ENCODE measurements around the gene DZANK1.
A peak's percentile ranks its signal among the peaks of the same experiment; 100 is the strongest.
"Not testable (repeated sequence)": the region's sequence is repeated elsewhere in the genome, so short reads cannot be mapped to it uniquely, and the experiment has no call there.

The DZANK1 gene

GRCh38 chr20:18401305-18401704 is 65.5 kb downstream of the DZANK1 start:
- DNase-seq (ENCODE audit: low read depth): no peak
- no peak for TF ChIP-seq CTCF (IDR thresholded peaks at IDR 0.05; ENCODE audit: control insufficient read depth, extremely low read depth, insufficient read depth)
- no peak overlapping the region for H3K4me3 ChIP-seq (ENCODE audit: low read depth, low read length)

- no peak for DNase-seq (ENCODE audit: low read depth)
- no peak for TF ChIP-seq CTCF (IDR thresholded peaks at IDR 0.05; ENCODE audit: control insufficient read depth, extremely low read depth, insufficient read depth)
- no peak overlapping the region for H3K4me3 ChIP-seq (ENCODE audit: low read depth, low read length)
These were observed 66.4 kb downstream of the DZANK1 start for GRCh38 chr20:18400460-18400859.

- not testable (repeated sequence) for H3K4me3 ChIP-seq (ENCODE audit: low read depth, low read length); DNase-seq (ENCODE audit: low read depth)
These were observed 68.1 kb downstream of the DZANK1 start for GRCh38 chr20:18398713-18399112.

- peak; percentile 71 for DNase-seq (ENCODE audit: low read depth)
- TF ChIP-seq CTCF (IDR thresholded peaks at IDR 0.05; ENCODE audit: control insufficient read depth, extremely low read depth, insufficient read depth): no peak
- no peak overlapping the region for H3K4me3 ChIP-seq (ENCODE audit: low read depth, low read length)
These were observed 69.8 kb downstream of the DZANK1 start for GRCh38 chr20:18397030-18397429.

GRCh38 chr20:18395544-18395943 is 71.3 kb downstream of the DZANK1 start:
- no peak for TF ChIP-seq CTCF (IDR thresholded peaks at IDR 0.05; ENCODE audit: control insufficient read depth, extremely low read depth, insufficient read depth)
- H3K4me3 ChIP-seq (ENCODE audit: low read depth, low read length): no peak overlapping the region
- no peak for DNase-seq (ENCODE audit: low read depth)

- no peak for DNase-seq (ENCODE audit: low read depth)
- TF ChIP-seq CTCF (IDR thresholded peaks at IDR 0.05; ENCODE audit: control insufficient read depth, extremely low read depth, insufficient read depth): no peak
- H3K4me3 ChIP-seq (ENCODE audit: low read depth, low read length): no peak overlapping the region
These were observed 72.5 kb downstream of the DZANK1 start for GRCh38 chr20:18394363-18394762.

GRCh38 chr20:18391686-18392085 is 75.1 kb downstream of the DZANK1 start:
- TF ChIP-seq CTCF (IDR thresholded peaks at IDR 0.05; ENCODE audit: control insufficient read depth, extremely low read depth, insufficient read depth): no peak
- H3K4me3 ChIP-seq (ENCODE audit: low read depth, low read length): no peak overlapping the region
- no peak for DNase-seq (ENCODE audit: low read depth)

GRCh38 chr20:18390201-18390600 is 76.6 kb downstream of the DZANK1 start:
- no peak for TF ChIP-seq CTCF (IDR thresholded peaks at IDR 0.05; ENCODE audit: control insufficient read depth, extremely low read depth, insufficient read depth)
- DNase-seq (ENCODE audit: low read depth): no peak
- H3K4me3 ChIP-seq (ENCODE audit: low read depth, low read length): no peak overlapping the region
